Activated T-helper 2 cell treated with anti-CD3 and anti-CD28 coated beads, Interferon-gamma antibody, Interleukin-2, Interleukin-4, amounts not matched to agents 10 μg/mL and 5 μg/mL and 100 μg/mL, durations not matched to agents 14 hours and 24 hours and 36 hours (primary cell): Measurements from ENCODE around the gene GLB1L3. TPM values are rescaled to one million over a fixed set of nuclear protein-coding genes. Genes with fewer than 3 reads are reported as not detected.

Source experiments
- DNase-seq: peaks from one replicate; pipeline ENCODE4 v3.0.0; 2021; ENCODE audit warnings: low spot score
- H3K27ac Mint-ChIP-seq: one replicate; pipeline ENCODE4 v1.8.0; 2021; ENCODE audit warnings: mixed read lengths
- H3K27me3 Mint-ChIP-seq: one replicate; pipeline ENCODE4 v1.8.0; 2021; ENCODE audit warnings: low read depth, mixed read lengths
- H3K36me3 Mint-ChIP-seq: one replicate; pipeline ENCODE4 v1.8.0; 2021; ENCODE audit warnings: low read depth, mixed read lengths
- H3K4me1 Mint-ChIP-seq: one replicate; pipeline ENCODE4 v1.8.0; 2021; ENCODE audit warnings: low read depth, mixed read lengths
- H3K4me3 Mint-ChIP-seq: one replicate; pipeline ENCODE4 v1.8.0; 2021; ENCODE audit warnings: low read depth, mild to moderate bottlenecking, moderate library complexity, mixed read lengths
- H3K9me3 Mint-ChIP-seq: one replicate; pipeline ENCODE4 v1.8.0; 2021; ENCODE audit warnings: mixed read lengths
- intact Hi-C: fragments of 100-400 bp; cut with micrococcal nuclease; formaldehyde crosslinking; loops from one replicate; pipeline ENCODE4 v1.15.1; 2023
- total RNA-seq: library from RNA; stranded (reverse); gene quantifications from 2 replicates; pipeline ENCODE4 v1.2.3, GENCODE V29; 2022

GLB1L3 gene
- total RNA-seq, 1 donor from 2014 or later: 15.4 TPM

DNA sequence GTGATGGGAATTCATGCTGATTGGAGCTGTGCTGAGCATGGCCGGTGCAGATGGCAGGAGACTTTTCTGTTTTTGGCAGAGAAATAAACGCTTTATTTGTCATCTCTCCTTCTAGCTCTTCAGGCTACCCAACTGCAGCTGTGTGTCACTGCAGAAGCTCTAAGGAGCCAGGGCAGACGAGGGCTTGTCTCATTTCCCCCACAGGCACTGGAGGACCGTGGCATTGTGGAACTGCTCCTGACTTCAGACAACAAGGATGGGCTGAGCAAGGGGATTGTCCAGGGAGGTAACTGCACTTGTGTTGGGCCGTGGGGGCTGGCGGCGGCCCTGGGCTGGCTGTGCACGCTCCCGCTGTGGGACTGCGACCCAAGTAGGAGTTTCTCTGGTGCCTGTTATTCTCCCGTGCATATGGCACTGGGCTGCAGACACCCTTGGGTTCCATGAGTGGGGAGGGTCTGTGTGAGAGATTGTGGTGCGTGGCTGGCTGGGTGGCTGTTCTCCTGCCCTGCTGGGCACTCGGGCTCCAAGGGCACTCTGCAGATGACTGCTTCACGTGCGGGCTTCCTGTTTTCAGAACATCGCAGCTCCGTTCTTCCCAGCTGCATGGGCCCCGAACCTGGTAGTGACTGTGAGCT is 82.8 kb downstream of the GLB1L3 start:
- H3K4me1 Mint-ChIP-seq: peaks cover 13% of the 10 kb centered on the region
- H3K36me3 Mint-ChIP-seq: no peaks in the 10 kb centered on the region
- intact Hi-C loops: no loop called here
- no peak overlapping the region for H3K4me3 Mint-ChIP-seq
- H3K9me3 Mint-ChIP-seq: no peaks in the 10 kb centered on the region
- no peak for DNase-seq
- no peak overlapping the region for H3K27ac Mint-ChIP-seq
- peaks cover 10% of the 10 kb centered on the region for H3K27me3 Mint-ChIP-seq

DNA sequence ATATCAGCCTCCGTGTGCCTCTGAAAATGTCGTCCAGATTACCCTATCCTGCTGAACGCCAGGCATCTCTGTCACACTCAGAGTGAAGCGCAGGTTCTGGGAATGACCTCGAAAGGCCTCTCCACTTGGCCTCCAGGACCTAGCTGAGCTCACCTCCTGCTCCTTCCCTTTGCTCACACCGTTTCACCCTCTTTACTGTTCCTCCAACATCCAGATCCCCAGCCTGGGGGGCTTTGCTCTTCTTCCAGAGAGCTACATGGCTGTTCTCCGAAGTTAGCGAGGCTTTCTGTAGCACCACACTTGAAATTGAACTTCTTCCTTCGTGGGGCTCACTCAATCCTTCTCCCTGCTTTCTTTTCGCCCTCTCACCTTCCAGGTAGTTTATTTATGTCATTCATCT is 83.5 kb downstream of the GLB1L3 start:
- intact Hi-C loops: no loop called here
- Mint-ChIP-seq H3K27me3 (peaks cover 10% of the 10 kb centered on the region), H3K9me3 (no peaks in the 10 kb centered on the region), H3K36me3 (no peaks in the 10 kb centered on the region), H3K27ac (no peak overlapping the region), H3K4me1 (peaks cover 13% of the 10 kb centered on the region), H3K4me3 (no peak overlapping the region)
- no peak for DNase-seq

DNA sequence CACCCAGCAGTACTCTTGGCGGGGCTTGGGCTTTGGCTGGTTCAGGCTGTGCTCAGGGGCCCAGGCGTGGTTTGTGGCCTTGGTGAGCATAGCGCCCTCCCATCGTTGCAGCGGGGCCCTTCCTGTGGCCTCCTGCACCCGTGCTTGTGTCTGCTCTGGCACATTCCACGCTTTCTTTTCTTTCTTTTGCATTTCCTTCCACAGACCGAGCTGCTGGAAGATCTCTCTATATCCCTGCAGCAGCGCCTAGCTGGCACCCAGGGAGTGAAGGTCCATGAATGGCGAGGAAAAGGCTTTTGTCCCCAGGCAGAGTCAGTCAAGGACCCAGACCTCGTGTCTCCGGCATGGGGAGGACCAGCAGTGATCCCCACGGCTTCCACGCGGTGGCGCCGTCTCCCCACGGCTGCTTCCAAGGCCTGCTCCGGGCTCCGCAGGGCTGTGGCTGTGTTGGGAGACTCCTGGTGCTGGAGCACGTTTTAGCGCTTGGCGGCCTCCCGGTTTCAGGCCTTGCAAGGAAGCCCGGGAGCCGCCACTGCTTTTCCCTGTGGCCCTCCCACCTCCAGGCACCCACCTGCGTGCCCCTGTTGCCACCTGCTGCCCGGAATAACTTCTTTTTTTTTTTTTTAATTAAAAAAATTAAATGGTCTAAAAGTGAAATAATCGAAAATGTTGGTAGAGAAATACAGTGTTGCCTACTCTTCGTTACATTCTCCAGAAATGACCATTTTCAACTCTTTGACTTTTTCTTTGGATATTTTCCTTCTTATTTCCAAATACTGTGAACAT is 84.1 kb downstream of the GLB1L3 start:
- Mint-ChIP-seq H3K4me3 (no peak overlapping the region), H3K4me1 (peaks cover 13% of the 10 kb centered on the region), H3K36me3 (no peaks in the 10 kb centered on the region), H3K27me3 (peaks cover 4% of the 10 kb centered on the region), H3K9me3 (no peaks in the 10 kb centered on the region), H3K27ac (no peak overlapping the region)
- intact Hi-C loops: no loop called here
- DNase-seq: peak; percentile 72

DNA sequence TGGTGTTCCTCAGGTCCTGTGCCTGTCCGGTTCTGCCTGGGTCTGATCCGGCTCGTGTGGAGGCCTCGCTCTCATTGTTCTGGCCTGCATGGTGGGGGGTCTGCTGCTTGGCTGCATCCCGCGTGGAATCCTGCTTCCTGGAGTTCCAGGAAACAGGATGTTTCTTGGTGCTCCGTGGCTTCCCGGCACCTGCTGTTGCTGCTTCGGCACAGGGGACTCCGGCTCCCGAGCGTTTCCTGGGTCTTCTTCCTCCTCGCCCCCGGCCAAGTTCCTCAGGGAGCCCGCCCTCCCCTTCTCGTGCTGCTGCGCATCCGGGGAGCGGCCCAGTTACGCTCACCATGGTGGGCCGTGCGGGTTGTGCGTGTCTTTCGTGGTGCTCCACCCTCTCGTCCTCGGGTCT is 85.5 kb downstream of the GLB1L3 start:
- Mint-ChIP-seq H3K4me3 (no peak overlapping the region), H3K36me3 (no peaks in the 10 kb centered on the region), H3K27ac (no peak overlapping the region), H3K27me3 (peaks cover 3% of the 10 kb centered on the region), H3K4me1 (peaks cover 13% of the 10 kb centered on the region), H3K9me3 (no peaks in the 10 kb centered on the region)
- intact Hi-C loops: no loop called here
- no peak for DNase-seq

- no peak overlapping the region for H3K27ac Mint-ChIP-seq
- no peak overlapping the region for H3K4me3 Mint-ChIP-seq
- H3K36me3 Mint-ChIP-seq: no peaks in the 10 kb centered on the region
- intact Hi-C loops: no loop called here
- no peak for DNase-seq
- H3K4me1 Mint-ChIP-seq: peaks cover 13% of the 10 kb centered on the region
- H3K27me3 Mint-ChIP-seq: peaks cover 3% of the 10 kb centered on the region
- H3K9me3 Mint-ChIP-seq: no peaks in the 10 kb centered on the region
These were observed 86.2 kb downstream of the GLB1L3 start for GRCh38 chr11:134362192-134362901.

DNA sequence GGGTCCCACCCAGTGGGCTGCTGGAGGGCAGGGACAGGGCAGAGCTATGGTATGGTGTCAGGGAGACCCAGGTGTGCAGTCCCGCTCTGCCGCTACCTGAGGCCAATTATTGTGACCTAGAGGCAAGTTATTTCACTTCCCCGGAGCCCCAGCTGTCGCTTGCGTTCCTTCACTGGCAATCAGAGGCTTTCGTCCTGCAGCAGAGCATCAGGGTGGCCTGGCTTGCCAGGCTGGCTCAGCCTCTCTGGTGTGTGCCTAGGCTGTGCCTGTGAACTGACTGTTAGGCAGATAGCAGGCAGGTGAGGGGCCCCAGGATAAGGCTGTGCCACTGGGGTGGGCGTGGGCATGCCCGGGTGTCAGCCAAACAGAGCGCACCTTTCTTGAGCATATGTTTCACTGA is 87.0 kb downstream of the GLB1L3 start:
- intact Hi-C loops: no loop called here
- Mint-ChIP-seq H3K4me3 (no peak overlapping the region), H3K4me1 (peaks cover 13% of the 10 kb centered on the region), H3K27me3 (peaks cover 3% of the 10 kb centered on the region), H3K36me3 (no peaks in the 10 kb centered on the region), H3K27ac (no peak overlapping the region), H3K9me3 (no peaks in the 10 kb centered on the region)
- DNase-seq: no peak

- DNase-seq: no peak
- no peaks in the 10 kb centered on the region for H3K9me3 Mint-ChIP-seq
- H3K4me1 Mint-ChIP-seq: peaks cover 13% of the 10 kb centered on the region
- H3K4me3 Mint-ChIP-seq: no peak overlapping the region
- H3K27me3 Mint-ChIP-seq: peaks cover 3% of the 10 kb centered on the region
- intact Hi-C loops: no loop called here
- no peak overlapping the region for H3K27ac Mint-ChIP-seq
- no peaks in the 10 kb centered on the region for H3K36me3 Mint-ChIP-seq
These were observed 87.4 kb downstream of the GLB1L3 start for GRCh38 chr11:134363592-134363991.

DNA sequence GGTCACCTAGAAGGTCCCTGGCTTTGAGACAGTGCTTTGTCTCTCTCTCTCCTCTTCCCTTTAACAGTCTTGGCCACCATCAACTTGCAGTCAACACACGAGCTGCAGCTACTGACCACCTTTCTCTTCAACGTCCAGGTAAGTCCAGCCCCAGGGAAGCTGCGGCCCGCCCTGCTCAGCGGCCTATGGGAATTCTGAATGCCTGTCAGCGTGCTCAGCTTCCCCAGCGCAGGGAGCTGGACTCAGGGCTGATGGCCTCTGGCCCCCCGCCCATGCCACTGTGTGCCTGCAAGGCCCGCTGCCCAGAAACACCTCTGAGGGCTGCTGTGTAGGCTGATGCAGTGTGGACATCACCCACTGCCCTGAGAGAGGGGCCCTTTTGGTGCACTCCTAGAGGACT is 88.1 kb downstream of the GLB1L3 start:
- no peak overlapping the region for H3K27ac Mint-ChIP-seq
- DNase-seq: no peak
- H3K27me3 Mint-ChIP-seq: peaks cover 3% of the 10 kb centered on the region
- peaks cover 13% of the 10 kb centered on the region for H3K4me1 Mint-ChIP-seq
- H3K4me3 Mint-ChIP-seq: no peak overlapping the region
- H3K9me3 Mint-ChIP-seq: no peaks in the 10 kb centered on the region
- intact Hi-C loops: no loop called here
- H3K36me3 Mint-ChIP-seq: no peaks in the 10 kb centered on the region

GRCh38 chr11:134365011-134365925 is 89.1 kb downstream of the GLB1L3 start:
- Mint-ChIP-seq H3K27ac (no peak overlapping the region), H3K9me3 (no peaks in the 10 kb centered on the region), H3K4me1 (peaks cover 8% of the 10 kb centered on the region), H3K36me3 (no peaks in the 10 kb centered on the region), H3K27me3 (peaks cover 3% of the 10 kb centered on the region), H3K4me3 (no peak overlapping the region)
- no peak for DNase-seq
- intact Hi-C loops: no loop called here

- peaks cover 3% of the 10 kb centered on the region for H3K27me3 Mint-ChIP-seq
- H3K4me1 Mint-ChIP-seq: peaks cover 6% of the 10 kb centered on the region
- H3K4me3 Mint-ChIP-seq: no peak overlapping the region
- intact Hi-C loops: no loop called here
- no peak overlapping the region for H3K27ac Mint-ChIP-seq
- no peaks in the 10 kb centered on the region for H3K36me3 Mint-ChIP-seq
- no peak for DNase-seq
- H3K9me3 Mint-ChIP-seq: no peaks in the 10 kb centered on the region
These were observed 90.1 kb downstream of the GLB1L3 start for GRCh38 chr11:134366254-134366653.

DNA sequence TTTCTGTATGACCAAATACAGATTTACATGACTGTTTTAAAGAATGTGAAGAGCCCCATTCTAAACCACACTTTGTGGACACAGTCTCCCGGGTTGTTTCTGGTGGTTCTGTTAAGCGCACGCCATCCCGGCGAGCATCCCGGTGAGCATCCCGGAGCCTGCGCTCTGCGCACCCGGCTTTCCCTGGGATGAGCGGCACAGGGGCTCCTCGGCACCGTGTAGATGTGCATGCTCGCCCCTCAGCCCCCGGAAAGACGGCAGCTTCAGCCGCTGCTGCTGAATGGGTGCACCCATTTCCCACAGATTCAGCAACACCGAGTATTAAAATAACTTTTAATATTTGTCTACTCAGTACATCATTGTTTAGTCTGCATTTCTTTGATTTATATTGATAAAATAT is 91.6 kb downstream of the GLB1L3 start:
- intact Hi-C loops: no loop called here

More for the DNA sequence above, 91.6 kb downstream of the GLB1L3 start:
- H3K9me3 Mint-ChIP-seq: no peaks in the 10 kb centered on the region
- H3K27ac Mint-ChIP-seq: no peak overlapping the region
- H3K36me3 Mint-ChIP-seq: no peaks in the 10 kb centered on the region
- H3K27me3 Mint-ChIP-seq: no peaks in the 10 kb centered on the region
- no peak overlapping the region for H3K4me3 Mint-ChIP-seq
- H3K4me1 Mint-ChIP-seq: no peaks in the 10 kb centered on the region
- DNase-seq: no peak
